GM12878 (cell line): ENCODE data around the gene ZG16B. TPM values are rescaled to one million over a fixed set of nuclear protein-coding genes. Genes with fewer than 3 reads are reported as not detected.

Source experiments
- ATAC-seq: fragments of 200-7000 bp; cut with Tn5 transposase; 3 replicates; pipeline ENCODE4 v1.9.1; 2020; ENCODE audit warnings: mild to moderate bottlenecking, moderate library complexity
- BruUV-seq: library from RNA; stranded (reverse); fragments of 400-500 nt; replicated peaks from 2 replicates; lab custom pipeline; 2021; lab: Mats Ljungman, UMichigan
- CTCF ChIA-PET: fragments of 300-600 bp; sonication (Branson Sonifier 250); formaldehyde crosslinking; extraction: SDS; loops from one replicate; lab custom pipeline; 2021; ENCODE audit warnings: inconsistent platforms; lab: Yijun Ruan, JAX
- POLR2A ChIA-PET: fragments of 350-600 bp; formaldehyde crosslinking; extraction: SDS; loops from one replicate; lab custom pipeline; 2021; ENCODE audit warnings: inconsistent platforms; lab: Charles Lee
- RAD21 ChIA-PET: fragments of 300-600 bp; sonication (Branson Sonifier 250); formaldehyde crosslinking; loops from one replicate; lab custom pipeline; 2023; ENCODE audit warnings: antibody characterized with exemption; ENCODE audit not compliant: unreplicated experiment; lab: Charles Lee
- SMC1A ChIA-PET: fragments of 300-600 bp; sonication (Branson Sonifier 250); formaldehyde crosslinking; loops from one replicate; lab custom pipeline; 2023; ENCODE audit not compliant: unreplicated experiment, uncharacterized antibody; lab: Charles Lee
- DNase-seq: peaks from one replicate; pipeline ENCODE4 v3.0.0-alpha.2; 2011; ENCODE audit warnings: low read depth, low spot score
- FAIRE-seq: peaks from 3 replicates; lab custom pipeline; 2011; peaks lifted over from hg19 to GRCh38; lab: Jason Lieb, UNC
- H2AFZ ChIP-seq: 2 replicates; pipeline ENCODE4 v1.6.0; 2011; ENCODE audit warnings: low read depth, low read length, control low read depth; ENCODE audit not compliant: control insufficient read depth
- H3K27ac ChIP-seq: 2 replicates; pipeline ENCODE4 v1.5.1; 2011; ENCODE audit warnings: control low read depth; ENCODE audit not compliant: control insufficient read depth, insufficient read depth
- H3K27me3 ChIP-seq, 2 experiments: replicated peaks in 1 of 2; 2 replicates each; pipeline versions ENCODE4 v1.6.0 to v1.6.1; 2011; ENCODE audit warnings: low read length in 1 of 2; ENCODE audit not compliant: control insufficient read depth in 2 of 2, insufficient read depth in 2 of 2
- H3K36me3 ChIP-seq, 2 experiments: 2 replicates each; pipeline ENCODE4 v1.5.1; 2011; ENCODE audit warnings: low read length in 1 of 2; ENCODE audit not compliant: control insufficient read depth in 2 of 2, insufficient read depth in 2 of 2
- H3K4me1 ChIP-seq: 2 replicates; pipeline ENCODE4 v1.6.1; 2011; ENCODE audit warnings: mild to moderate bottlenecking, low read length, moderate library complexity, mixed read lengths; ENCODE audit not compliant: control insufficient read depth, insufficient read depth
- H3K4me2 ChIP-seq: 2 replicates; pipeline ENCODE4 v1.6.0; 2011; ENCODE audit warnings: control low read depth; ENCODE audit not compliant: control insufficient read depth, insufficient read depth
- H3K4me3 ChIP-seq: fragments of 200-600 bp; sonication (generic); 2 replicates; pipeline ENCODE4 v1.5.1; 2016
- H3K79me2 ChIP-seq: 2 replicates; pipeline ENCODE4 v1.6.0; 2011; ENCODE audit warnings: low read length; ENCODE audit not compliant: control insufficient read depth, insufficient read depth
- H3K9ac ChIP-seq: 2 replicates; pipeline ENCODE4 v1.8.0; 2011; ENCODE audit warnings: low read length, control low read depth, mixed read lengths; ENCODE audit not compliant: control insufficient read depth, insufficient read depth
- H3K9me3 ChIP-seq: replicated peaks from 3 replicates; pipeline ENCODE4 v1.5.1; 2011; ENCODE audit warnings: mild to moderate bottlenecking, low read length; ENCODE audit not compliant: control insufficient read depth, insufficient read depth
- H4K20me1 ChIP-seq: 2 replicates; pipeline ENCODE4 v1.6.0; 2011; ENCODE audit not compliant: control insufficient read depth, insufficient read depth
- DPF2 ChIP-seq: fragments of 450-650 bp; IDR thresholded peaks from 2 replicates; pipeline ENCODE4 v1.6.1; 2017; ENCODE audit warnings: mild to moderate bottlenecking
- ESRRA ChIP-seq: IDR thresholded peaks from 2 replicates; pipeline ENCODE4 v1.6.1; 2012; ENCODE audit warnings: mild to moderate bottlenecking, low read length, improper control_type of control experiment
- NFIC ChIP-seq: IDR thresholded peaks from 2 replicates; pipeline ENCODE4 v1.6.1; 2012; ENCODE audit warnings: low read depth, mild to moderate bottlenecking, inconsistent platforms, low read length, moderate library complexity
- RELA ChIP-seq: fragments of 450-650 bp; IDR thresholded peaks from 2 replicates; pipeline ENCODE4 v1.8.0; 2014; ENCODE audit warnings: borderline replicate concordance; ENCODE audit not compliant: partially characterized antibody
- SREBF2 ChIP-seq: IDR thresholded peaks from 2 replicates; pipeline ENCODE4 v1.6.1; 2012; ENCODE audit warnings: mild to moderate bottlenecking, low read length
- YBX1 ChIP-seq: fragments of 450-650 bp; IDR thresholded peaks from 2 replicates; pipeline ENCODE4 v1.6.1; 2016; ENCODE audit warnings: antibody characterized with exemption
- ZNF24 ChIP-seq: fragments of 450-650 bp; IDR thresholded peaks from 2 replicates; pipeline ENCODE4 v1.6.1; 2017; ENCODE audit warnings: antibody characterized with exemption, mild to moderate bottlenecking
- WGBS: methylation state at CpG from one replicate; pipeline ENCODE4 v1.1.6; 2016; ENCODE audit warnings: low lambda C conversion rate; ENCODE audit not compliant: insufficient replicate concordance, insufficient coverage; ENCODE audit errors: missing lambda C conversion rate; 5-methylcytosine and 5-hydroxymethylcytosine counted together
- in situ Hi-C: fragments of 300-500 bp; cut with MboI; formaldehyde crosslinking; loops from 9 replicates; pipeline ENCODE4 v1.14.3; 2018; ENCODE audit warnings: mixed read lengths
- intact Hi-C: fragments of 100-400 bp; cut with micrococcal nuclease; formaldehyde crosslinking; loops from one replicate; pipeline ENCODE4 v1.14.2; 2022; ENCODE audit not compliant: unreplicated experiment
- polyA plus RNA-seq, 11 experiments: library from polyadenylated mRNA; depleted of rRNA in 4 of 11; unstranded in 6 of 11; stranded (reverse) in 5 of 11; fragments of >200 nt; fragmentation: Nextera tagmentation in 4 of 11; fragmentation: Illumina TruSeq in 1 of 11; extraction: Ambion mirVana in 4 of 11; extraction: Trizol in 1 of 11; gene quantifications; 1 replicate in 1 of 11; 2 replicates in 10 of 11; pipeline versions ENCODE4 v1.2.1 to v1.2.3, GENCODE V29; 2011 to 2016; ENCODE audit warnings: inconsistent platforms in 2 of 11, missing spikeins in 2 of 11, low read depth in 1 of 11
- total RNA-seq, 4 experiments: library from RNA; depleted of rRNA in 3 of 4; stranded (reverse); fragments of >200 nt in 3 of 4; fragmentation: Illumina TruSeq in 1 of 4; extraction: Trizol in 1 of 4; gene quantifications; 2 replicates each; pipeline versions ENCODE4 v1.2.1 to v1.2.3, GENCODE V29; 2013 to 2021
- TF ChIP-seq, protein P1 (sequence below): IDR thresholded peaks from 2 replicates; pipeline ENCODE4 v1.6.1; 2011; ENCODE audit warnings: low read depth, low read length, improper control_type of control experiment, borderline replicate concordance
- TF ChIP-seq, protein P2 (sequence below): fragments of 450-650 bp; IDR thresholded peaks from 2 replicates; pipeline ENCODE4 v1.6.1; 2018; ENCODE audit warnings: mild to moderate bottlenecking, low read depth, moderate library complexity; ENCODE audit not compliant: partially characterized antibody

ZG16B gene
- total and polyA plus RNA-seq, 10 of the 15 experiments (the other 5 are each of a cell fraction or from before 2014, with no cell fraction given) = 1.00 to 11.6 (median 5.8) TPM

DNA sequence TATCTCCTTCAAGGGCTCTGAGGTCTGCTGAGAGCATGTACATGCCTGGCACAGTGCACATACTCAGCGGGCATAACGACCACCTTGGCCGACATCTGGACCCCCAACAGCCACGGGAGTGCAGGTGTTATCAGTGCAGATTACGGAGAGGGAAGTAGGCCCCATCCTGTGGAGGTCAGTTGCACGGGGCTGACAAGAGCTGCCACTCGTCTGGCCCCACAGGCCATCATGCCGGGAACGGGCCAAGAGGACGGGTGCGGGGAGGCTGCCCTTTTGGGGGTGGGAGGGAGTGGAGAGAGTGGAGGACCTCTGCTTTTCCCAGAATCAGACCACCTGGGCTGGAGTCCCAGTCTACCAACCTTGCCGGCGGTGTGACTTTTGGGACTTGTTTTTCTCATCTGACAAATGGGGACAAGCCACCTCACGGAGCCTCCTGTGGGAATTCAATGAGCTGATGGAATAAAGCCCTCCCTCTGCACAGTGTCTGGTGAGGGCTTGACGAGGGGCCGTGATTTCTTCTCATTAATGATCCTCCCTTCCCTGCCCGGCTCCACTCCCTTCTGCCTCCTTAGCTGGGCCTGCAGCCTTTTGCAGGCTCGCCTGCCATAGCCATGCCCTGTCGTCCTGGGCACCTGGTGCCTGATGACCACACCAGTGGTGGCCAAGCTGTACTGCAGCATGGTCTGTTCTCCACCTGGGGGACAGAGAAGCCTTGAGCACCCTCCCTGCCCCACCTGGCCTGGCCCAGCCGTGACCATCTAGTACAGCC lies 47.3 kb upstream of the ZG16B start:
- Histone ChIP-seq H3K36me3 (no peaks in the 10 kb centered on the region), H3K9me3 (no peaks in the 10 kb centered on the region), H3K4me1 (0 out of 2 replicates have a peak, but pooled peaks cover 4% of the 10 kb centered on the region), H3K4me3 (no peak overlapping the region), H4K20me1 (no peaks in the 10 kb centered on the region), H3K79me2 (peaks cover 9% of the 10 kb centered on the region), H3K4me2 (no peak overlapping the region), H3K27ac (no peak overlapping the region), H2AFZ (no peak overlapping the region), H3K27me3 (peaks cover 2 to 4% of the 10 kb centered on the region in 2 experiments; a peak in 3 of 4 replicates), H3K9ac (no peak overlapping the region)
- in situ Hi-C loops = no loop called here
- ChIA-PET RAD21 (no interaction called here), CTCF (no interaction called here), SMC1A (no interaction called here), POLR2A (no interaction called here)
- TF ChIP-seq ESRRA = no peak
- TF ChIP-seq NFIC = no peak
- TF ChIP-seq, protein P1, sequence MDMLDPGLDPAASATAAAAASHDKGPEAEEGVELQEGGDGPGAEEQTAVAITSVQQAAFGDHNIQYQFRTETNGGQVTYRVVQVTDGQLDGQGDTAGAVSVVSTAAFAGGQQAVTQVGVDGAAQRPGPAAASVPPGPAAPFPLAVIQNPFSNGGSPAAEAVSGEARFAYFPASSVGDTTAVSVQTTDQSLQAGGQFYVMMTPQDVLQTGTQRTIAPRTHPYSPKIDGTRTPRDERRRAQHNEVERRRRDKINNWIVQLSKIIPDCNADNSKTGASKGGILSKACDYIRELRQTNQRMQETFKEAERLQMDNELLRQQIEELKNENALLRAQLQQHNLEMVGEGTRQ = no peak
- TF ChIP-seq RELA = no peak
- no peak for TF ChIP-seq ZNF24
- TF ChIP-seq SREBF2 = no peak
- TF ChIP-seq DPF2 = no peak
- TF ChIP-seq, protein P2, sequence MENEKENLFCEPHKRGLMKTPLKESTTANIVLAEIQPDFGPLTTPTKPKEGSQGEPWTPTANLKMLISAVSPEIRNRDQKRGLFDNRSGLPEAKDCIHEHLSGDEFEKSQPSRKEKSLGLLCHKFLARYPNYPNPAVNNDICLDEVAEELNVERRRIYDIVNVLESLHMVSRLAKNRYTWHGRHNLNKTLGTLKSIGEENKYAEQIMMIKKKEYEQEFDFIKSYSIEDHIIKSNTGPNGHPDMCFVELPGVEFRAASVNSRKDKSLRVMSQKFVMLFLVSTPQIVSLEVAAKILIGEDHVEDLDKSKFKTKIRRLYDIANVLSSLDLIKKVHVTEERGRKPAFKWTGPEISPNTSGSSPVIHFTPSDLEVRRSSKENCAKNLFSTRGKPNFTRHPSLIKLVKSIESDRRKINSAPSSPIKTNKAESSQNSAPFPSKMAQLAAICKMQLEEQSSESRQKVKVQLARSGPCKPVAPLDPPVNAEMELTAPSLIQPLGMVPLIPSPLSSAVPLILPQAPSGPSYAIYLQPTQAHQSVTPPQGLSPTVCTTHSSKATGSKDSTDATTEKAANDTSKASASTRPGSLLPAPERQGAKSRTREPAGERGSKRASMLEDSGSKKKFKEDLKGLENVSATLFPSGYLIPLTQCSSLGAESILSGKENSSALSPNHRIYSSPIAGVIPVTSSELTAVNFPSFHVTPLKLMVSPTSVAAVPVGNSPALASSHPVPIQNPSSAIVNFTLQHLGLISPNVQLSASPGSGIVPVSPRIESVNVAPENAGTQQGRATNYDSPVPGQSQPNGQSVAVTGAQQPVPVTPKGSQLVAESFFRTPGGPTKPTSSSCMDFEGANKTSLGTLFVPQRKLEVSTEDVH = no peak
- TF ChIP-seq YBX1 = no peak
- BruUV-seq = no TSS peak
- intact Hi-C loops = no loop called here
- ATAC-seq = peak; percentile 47; the same call in 2 of the 3 replicates
- 52% methylated on average over 16 of the region's 20 CpGs for WGBS
- no peak for DNase-seq
- FAIRE-seq = no peak
